ENCODE data around the gene KRTAP6-2. TPM values are rescaled to one million over a fixed set of nuclear protein-coding genes. Genes with fewer than 3 reads are reported as not detected.

Gene KRTAP6-2
- total RNA-seq, 1 donor = not detected

DNA sequence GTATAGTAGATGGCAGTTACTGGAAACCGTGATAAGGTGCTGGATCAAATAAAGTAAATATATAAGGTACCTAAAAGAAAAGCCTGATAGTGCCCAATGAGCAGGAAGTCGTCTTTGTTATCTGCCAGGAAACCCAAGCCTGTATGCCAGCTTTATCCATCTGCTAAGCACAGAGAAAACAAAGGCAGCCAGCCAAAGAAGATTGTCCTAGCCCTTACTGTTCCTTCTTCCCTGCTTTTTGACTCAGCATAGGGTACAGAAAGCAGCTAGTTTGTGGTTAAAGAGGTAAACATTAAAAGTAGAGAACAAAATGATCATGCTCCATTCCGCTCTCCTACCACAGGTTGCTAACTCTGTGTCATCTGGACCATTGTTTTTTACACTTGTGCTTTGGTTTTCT is 18.6 kb downstream of the KRTAP6-2 start:
- Histone ChIP-seq H3K79me2 (ENCODE audit: insufficient read depth, low read length) (no peaks in the 10 kb centered on the region), H3K36me3 (ENCODE audit: insufficient read depth, low read length) (no peaks in the 10 kb centered on the region), H3K9me3 (ENCODE audit: low read depth, low read length) (no peaks in the 10 kb centered on the region), H4K20me1 (ENCODE audit: insufficient read depth, low read length) (no peaks in the 10 kb centered on the region), H3K27me3 (ENCODE audit: insufficient read depth, low read length) (no peaks in the 10 kb centered on the region), H3K4me3 (ENCODE audit: insufficient read depth, low read length) (no peak overlapping the region), H3K4me1 (ENCODE audit: insufficient read depth, low read length) (no peaks in the 10 kb centered on the region), H2AFZ (ENCODE audit: low read length) (no peak overlapping the region), H3K4me2 (ENCODE audit: insufficient read depth, low read length) (no peak overlapping the region), H3K27ac (ENCODE audit: low read depth, low read length) (no peak overlapping the region)
- DNase-seq (ENCODE audit: insufficient read length, low spot score, missing footprints) = no peak
- TF ChIP-seq, protein P1, sequence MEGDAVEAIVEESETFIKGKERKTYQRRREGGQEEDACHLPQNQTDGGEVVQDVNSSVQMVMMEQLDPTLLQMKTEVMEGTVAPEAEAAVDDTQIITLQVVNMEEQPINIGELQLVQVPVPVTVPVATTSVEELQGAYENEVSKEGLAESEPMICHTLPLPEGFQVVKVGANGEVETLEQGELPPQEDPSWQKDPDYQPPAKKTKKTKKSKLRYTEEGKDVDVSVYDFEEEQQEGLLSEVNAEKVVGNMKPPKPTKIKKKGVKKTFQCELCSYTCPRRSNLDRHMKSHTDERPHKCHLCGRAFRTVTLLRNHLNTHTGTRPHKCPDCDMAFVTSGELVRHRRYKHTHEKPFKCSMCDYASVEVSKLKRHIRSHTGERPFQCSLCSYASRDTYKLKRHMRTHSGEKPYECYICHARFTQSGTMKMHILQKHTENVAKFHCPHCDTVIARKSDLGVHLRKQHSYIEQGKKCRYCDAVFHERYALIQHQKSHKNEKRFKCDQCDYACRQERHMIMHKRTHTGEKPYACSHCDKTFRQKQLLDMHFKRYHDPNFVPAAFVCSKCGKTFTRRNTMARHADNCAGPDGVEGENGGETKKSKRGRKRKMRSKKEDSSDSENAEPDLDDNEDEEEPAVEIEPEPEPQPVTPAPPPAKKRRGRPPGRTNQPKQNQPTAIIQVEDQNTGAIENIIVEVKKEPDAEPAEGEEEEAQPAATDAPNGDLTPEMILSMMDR (IDR thresholded peaks at IDR 0.05; ENCODE audit: extremely low read depth, low read depth, low read length) = no peak

- TF ChIP-seq, protein P1 (IDR thresholded peaks at IDR 0.05; ENCODE audit: extremely low read depth, low read depth, low read length) = no peak
- Histone ChIP-seq H3K36me3 (ENCODE audit: insufficient read depth, low read length) (no peaks in the 10 kb centered on the region), H3K27me3 (ENCODE audit: insufficient read depth, low read length) (no peaks in the 10 kb centered on the region)
Measured at GRCh38 chr21:30579346-30579745, 19.4 kb downstream of the KRTAP6-2 start.

GRCh38 chr21:30577766-30578165 is 20.9 kb downstream of the KRTAP6-2 start:
- Histone ChIP-seq H2AFZ (ENCODE audit: low read length) (no peak overlapping the region), H3K27ac (ENCODE audit: low read depth, low read length) (no peak overlapping the region), H3K4me2 (ENCODE audit: insufficient read depth, low read length) (no peak overlapping the region), H4K20me1 (ENCODE audit: insufficient read depth, low read length) (no peaks in the 10 kb centered on the region), H3K36me3 (ENCODE audit: insufficient read depth, low read length) (no peaks in the 10 kb centered on the region), H3K27me3 (ENCODE audit: insufficient read depth, low read length) (no peaks in the 10 kb centered on the region), H3K79me2 (ENCODE audit: insufficient read depth, low read length) (no peaks in the 10 kb centered on the region), H3K4me1 (ENCODE audit: insufficient read depth, low read length) (no peaks in the 10 kb centered on the region), H3K4me3 (ENCODE audit: insufficient read depth, low read length) (no peak overlapping the region), H3K9me3 (ENCODE audit: low read depth, low read length) (no peaks in the 10 kb centered on the region)
- no peak for DNase-seq (ENCODE audit: insufficient read length, low spot score, missing footprints)
- TF ChIP-seq, protein P1 (IDR thresholded peaks at IDR 0.05; ENCODE audit: extremely low read depth, low read depth, low read length) = no peak

More at GRCh38 chr21:30579346-30579745, 19.4 kb downstream of the KRTAP6-2 start:
- no peaks in the 10 kb centered on the region for H3K9me3 ChIP-seq (ENCODE audit: low read depth, low read length)
- no peaks in the 10 kb centered on the region for H3K79me2 ChIP-seq (ENCODE audit: insufficient read depth, low read length)
- H3K4me1 ChIP-seq (ENCODE audit: insufficient read depth, low read length) = no peaks in the 10 kb centered on the region
- H3K4me2 ChIP-seq (ENCODE audit: insufficient read depth, low read length) = no peak overlapping the region
- no peak overlapping the region for H2AFZ ChIP-seq (ENCODE audit: low read length)
- H3K4me3 ChIP-seq (ENCODE audit: insufficient read depth, low read length) = no peak overlapping the region
- no peak overlapping the region for H3K27ac ChIP-seq (ENCODE audit: low read depth, low read length)
- DNase-seq (ENCODE audit: insufficient read length, low spot score, missing footprints) = no peak
- no peaks in the 10 kb centered on the region for H4K20me1 ChIP-seq (ENCODE audit: insufficient read depth, low read length)

- TF ChIP-seq, protein P1 (IDR thresholded peaks at IDR 0.05; ENCODE audit: extremely low read depth, low read depth, low read length) = no peak
- no peak for DNase-seq (ENCODE audit: insufficient read length, low spot score, missing footprints)
- Histone ChIP-seq H3K9me3 (ENCODE audit: low read depth, low read length) (no peaks in the 10 kb centered on the region), H3K4me2 (ENCODE audit: insufficient read depth, low read length) (no peak overlapping the region), H4K20me1 (ENCODE audit: insufficient read depth, low read length) (no peaks in the 10 kb centered on the region), H3K27ac (ENCODE audit: low read depth, low read length) (no peak overlapping the region), H3K79me2 (ENCODE audit: insufficient read depth, low read length) (no peaks in the 10 kb centered on the region), H3K27me3 (ENCODE audit: insufficient read depth, low read length) (no peaks in the 10 kb centered on the region), H2AFZ (ENCODE audit: low read length) (no peak overlapping the region), H3K36me3 (ENCODE audit: insufficient read depth, low read length) (no peaks in the 10 kb centered on the region), H3K4me1 (ENCODE audit: insufficient read depth, low read length) (no peaks in the 10 kb centered on the region), H3K4me3 (ENCODE audit: insufficient read depth, low read length) (no peak overlapping the region)
Measured at GRCh38 chr21:30567617-30568016, 31.1 kb downstream of the KRTAP6-2 start.
